ENCODE results near the gene HERC4.

HERC4 gene, protein sequence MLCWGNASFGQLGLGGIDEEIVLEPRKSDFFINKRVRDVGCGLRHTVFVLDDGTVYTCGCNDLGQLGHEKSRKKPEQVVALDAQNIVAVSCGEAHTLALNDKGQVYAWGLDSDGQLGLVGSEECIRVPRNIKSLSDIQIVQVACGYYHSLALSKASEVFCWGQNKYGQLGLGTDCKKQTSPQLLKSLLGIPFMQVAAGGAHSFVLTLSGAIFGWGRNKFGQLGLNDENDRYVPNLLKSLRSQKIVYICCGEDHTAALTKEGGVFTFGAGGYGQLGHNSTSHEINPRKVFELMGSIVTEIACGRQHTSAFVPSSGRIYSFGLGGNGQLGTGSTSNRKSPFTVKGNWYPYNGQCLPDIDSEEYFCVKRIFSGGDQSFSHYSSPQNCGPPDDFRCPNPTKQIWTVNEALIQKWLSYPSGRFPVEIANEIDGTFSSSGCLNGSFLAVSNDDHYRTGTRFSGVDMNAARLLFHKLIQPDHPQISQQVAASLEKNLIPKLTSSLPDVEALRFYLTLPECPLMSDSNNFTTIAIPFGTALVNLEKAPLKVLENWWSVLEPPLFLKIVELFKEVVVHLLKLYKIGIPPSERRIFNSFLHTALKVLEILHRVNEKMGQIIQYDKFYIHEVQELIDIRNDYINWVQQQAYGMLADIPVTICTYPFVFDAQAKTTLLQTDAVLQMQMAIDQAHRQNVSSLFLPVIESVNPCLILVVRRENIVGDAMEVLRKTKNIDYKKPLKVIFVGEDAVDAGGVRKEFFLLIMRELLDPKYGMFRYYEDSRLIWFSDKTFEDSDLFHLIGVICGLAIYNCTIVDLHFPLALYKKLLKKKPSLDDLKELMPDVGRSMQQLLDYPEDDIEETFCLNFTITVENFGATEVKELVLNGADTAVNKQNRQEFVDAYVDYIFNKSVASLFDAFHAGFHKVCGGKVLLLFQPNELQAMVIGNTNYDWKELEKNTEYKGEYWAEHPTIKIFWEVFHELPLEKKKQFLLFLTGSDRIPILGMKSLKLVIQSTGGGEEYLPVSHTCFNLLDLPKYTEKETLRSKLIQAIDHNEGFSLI

GRCh38 chr10:68074775-68075549 lies at the start of gene HERC4:
HERC4 (minus strand) TSS chr10:68075283; CDS start chr10:68073108, 2,175 bp downstream.
- peak; percentile 97 for DNase-seq

DNA sequence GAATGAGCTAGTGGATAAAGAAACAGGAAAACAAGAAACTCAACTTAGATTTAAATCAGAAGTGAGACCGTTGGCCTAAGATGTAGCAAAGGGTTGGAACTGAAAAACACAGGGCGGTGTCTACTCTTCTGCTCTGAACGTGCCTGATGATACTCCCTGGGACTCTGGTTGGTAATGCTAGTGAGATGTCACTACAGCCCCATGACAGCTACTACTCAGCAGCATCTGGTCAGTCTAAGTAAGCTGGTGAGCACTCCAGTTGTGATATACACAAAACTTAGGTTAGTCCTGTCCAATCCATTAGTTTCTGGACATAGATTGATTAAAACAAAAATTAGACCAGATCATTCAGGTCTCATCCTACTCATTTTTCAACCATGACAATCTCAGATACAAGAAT lies 49.6 kb upstream of the HERC4 start:
- no peak for DNase-seq

DNA sequence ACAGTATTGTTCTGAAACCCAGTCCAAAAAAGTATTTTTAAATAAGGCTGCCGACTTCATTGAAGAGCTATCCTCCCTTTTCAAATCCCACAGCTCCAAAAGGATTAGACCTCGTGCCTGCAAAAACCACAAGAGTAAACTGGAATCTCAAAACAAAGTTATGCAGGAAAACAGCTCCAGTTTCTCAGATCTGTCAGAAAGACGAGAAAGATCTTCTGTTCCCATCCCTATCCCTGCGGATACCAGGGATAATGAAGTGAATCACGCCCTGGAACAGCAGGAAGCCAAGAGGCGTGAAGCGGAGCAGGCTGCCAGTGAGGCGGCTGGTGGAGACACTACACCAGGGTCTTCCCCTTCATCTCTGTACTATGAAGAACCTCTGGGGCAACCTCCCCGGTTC lies 46.8 kb upstream of the HERC4 start:
- DNase-seq, result no peak

GRCh38 chr10:68121020-68121743 lies 46.1 kb upstream of the HERC4 start:
- no peak for DNase-seq

DNA sequence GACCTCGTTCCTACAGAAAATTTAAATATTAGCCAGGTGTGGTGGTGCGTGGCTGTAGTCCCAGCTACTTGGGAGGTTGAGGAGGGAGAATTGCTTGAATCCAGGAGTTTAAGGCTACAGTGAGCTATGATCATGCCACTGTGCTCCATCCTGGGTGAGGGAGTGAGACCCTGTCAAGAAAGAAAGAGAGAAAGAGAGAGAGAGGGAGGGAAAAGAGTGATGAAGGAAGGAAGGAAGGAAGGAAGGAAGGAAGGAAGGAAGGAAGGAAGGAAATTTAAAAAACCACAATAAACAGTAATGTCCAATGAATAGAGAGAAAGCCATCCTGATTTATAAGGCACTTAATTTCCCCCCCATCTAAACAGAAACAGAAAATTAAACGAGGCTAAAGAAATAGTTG lies 43.6 kb upstream of the HERC4 start:
- no peak for DNase-seq

DNA sequence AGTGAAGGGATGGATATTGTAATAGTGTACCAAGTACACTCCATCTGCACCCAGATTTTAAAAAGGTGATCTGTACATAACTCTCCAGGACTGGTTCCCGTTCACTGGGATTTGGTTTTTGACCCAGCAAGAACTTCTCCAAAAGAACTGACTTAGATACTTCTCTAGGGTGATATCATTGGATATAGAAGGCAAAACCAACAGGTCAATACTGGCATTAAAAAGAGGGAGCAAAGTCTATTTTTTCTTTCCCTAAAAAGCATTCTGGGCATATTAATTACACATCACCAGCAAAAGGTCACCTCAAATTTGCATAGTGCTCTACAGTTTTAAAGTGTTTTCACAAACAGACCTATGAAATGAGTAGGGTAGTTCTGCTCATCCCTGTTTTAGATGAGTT lies 37.8 kb upstream of the HERC4 start:
- no peak for DNase-seq

- no peak for DNase-seq
Measured at GRCh38 chr10:68111584-68111983, 36.5 kb upstream of the HERC4 start.

DNA sequence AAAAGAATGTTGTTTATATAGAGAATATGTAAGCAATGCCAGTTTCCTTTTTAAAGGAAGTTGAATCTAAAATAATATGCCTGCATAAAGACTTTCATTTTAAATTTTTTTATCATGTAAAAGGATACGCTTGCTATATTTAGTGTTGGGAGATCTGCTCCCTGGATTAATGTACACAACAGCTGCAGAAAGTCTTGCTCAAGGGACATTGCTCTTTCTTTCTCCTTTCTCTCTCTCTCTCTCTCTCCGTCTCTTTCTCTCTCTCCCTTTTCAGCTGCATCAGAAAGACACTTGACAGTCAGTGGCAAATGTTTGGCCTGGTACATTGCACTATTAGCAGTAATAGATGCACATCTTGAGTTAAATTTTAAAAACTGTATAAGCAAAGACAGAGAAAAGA lies 34.9 kb upstream of the HERC4 start:
- no peak for DNase-seq

DNA sequence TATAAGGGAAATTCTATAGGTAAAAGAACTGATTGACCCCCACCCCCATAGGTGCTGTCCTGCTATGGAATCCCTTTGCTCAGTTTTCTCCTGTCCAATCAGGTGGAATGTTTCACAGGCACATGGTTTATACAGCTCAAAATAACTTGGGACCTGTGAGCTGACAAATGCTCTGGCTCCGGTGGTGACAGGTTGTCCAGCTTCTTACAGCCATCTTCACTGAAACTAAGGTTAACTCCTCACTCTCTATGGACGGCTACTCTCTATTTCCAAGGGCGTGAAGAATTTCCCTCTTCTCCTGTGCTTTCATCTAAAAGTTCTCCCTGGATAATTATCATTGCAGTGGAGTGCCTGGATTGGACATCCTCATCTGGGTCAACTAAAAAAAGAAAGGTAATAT lies 34.2 kb upstream of the HERC4 start, which contains the start of gene MYPN:
MYPN (plus strand) TSS at position 158 of the 400 bp plus-strand sequence. CDS start 11,951 bp downstream, outside the sequence.
- DNase-seq, result no peak

- DNase-seq, result no peak
Measured at GRCh38 chr10:68108653-68109052, 33.6 kb upstream of the HERC4 start.

GRCh38 chr10:68108051-68108450 lies 33.0 kb upstream of the HERC4 start:
- DNase-seq, result no peak

DNA sequence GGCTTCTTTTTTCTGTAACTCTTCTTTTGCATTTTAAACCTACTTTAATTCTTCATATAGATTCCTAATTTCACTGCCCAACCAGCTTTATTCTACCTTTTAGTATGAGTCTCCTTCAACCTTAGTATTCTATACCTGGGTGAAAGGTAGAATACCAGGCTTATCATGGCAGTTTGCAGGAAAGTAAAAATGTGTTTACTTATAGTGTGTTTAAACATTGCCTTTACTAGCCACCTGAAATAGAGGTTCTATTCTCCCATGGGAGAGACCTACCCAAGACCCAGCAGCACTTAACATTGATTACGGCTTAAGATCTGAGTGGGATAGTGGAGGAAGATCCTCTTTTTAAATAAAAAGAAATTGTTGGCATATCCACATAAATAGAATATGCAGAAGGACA lies 32.6 kb upstream of the HERC4 start:
- no peak for DNase-seq

DNA sequence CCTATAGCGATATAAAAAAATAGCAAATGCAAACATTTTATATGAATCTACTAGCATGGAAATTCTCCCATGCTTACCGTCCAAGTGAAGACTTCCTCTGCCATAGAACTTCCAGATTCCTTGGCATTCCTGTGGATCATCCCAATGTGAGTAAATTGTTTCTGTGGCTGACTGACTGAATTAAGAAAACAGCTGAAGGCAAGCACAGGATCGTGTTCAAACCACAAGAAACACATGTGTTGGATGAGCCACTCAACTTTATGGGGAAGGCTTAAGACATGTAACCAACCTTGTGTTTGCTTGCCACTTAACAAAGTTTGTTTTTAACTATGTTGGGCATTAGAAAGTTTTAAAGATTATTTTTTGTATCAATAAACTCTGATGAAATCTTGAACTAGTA lies 31.6 kb upstream of the HERC4 start:
- DNase-seq, result no peak

DNA sequence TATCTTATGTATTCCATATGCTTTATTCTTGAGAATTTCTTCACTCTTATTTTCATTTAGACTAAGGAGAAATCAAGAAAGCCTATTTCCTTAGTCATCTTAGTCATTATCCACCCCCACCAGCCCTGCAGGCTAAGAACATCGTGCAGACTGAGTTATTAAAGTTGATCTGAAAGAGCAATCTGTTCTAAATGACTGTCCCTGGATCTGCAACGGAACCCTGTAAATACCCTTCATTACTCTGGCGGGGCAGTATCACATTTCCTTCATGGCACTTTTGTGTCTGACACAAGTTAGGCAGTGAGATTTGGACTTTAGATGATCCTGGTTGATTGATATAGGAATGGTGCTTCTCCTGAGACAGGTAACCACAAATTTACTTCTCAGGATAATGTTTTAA lies 30.7 kb upstream of the HERC4 start:
- no peak for DNase-seq

DNA sequence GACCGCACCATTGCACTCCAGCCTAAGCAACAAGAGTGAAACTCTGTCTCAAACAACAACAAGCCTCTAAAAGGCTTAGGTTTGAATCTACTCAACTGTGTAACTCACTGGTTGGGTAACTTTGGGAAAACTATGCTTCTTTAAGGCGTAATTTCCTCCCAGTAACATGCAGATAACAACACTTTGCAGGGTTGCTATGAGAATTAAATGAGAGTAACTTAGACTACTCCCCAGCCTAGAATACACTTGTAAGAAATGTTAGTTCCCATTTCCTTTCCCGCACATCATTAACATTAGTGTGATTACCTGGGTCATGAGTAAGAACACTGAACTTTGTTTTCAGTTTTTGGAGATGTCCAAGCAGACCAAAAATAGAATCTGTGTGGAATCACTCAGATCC lies 28.8 kb upstream of the HERC4 start:
- no peak for DNase-seq

GRCh38 chr10:68103261-68103878 lies 28.3 kb upstream of the HERC4 start:
- DNase-seq, result no peak

- no peak for DNase-seq
Measured at GRCh38 chr10:68101066-68101465, 26.0 kb upstream of the HERC4 start.

GRCh38 chr10:68099736-68100135 lies 24.7 kb upstream of the HERC4 start:
- no peak for DNase-seq

DNA sequence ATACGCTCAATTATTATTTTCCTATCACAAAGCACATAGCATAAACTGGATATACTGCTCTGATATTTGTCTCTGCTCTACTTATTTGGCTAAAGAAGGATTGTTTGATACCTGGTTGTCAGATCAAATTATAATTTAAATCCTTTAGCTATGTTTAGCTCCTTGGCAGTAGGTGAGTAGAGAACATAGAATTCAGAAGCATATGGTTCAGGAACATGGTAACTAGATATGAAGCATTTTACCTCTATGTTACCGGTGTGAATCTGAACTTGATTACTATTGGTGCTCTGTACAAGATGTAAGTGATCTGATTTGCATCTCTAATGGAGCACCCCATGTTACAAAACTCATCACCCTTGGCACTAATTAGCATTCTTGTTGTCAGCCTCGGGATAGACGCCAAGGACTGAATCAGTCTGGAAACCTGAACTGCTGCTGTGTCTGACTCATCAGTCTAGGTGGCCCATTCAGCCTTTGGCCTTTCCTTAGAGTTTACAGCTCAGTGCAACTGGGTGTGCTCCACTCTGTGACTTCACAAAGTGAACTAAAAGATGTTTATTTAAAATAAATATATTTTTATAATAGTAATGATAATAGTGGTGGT lies 21.9 kb upstream of the HERC4 start:
- DNase-seq, result no peak

GRCh38 chr10:68095153-68095552 lies 20.1 kb upstream of the HERC4 start:
- no peak for DNase-seq

GRCh38 chr10:68092512-68092911 lies 17.4 kb upstream of the HERC4 start:
- no peak for DNase-seq
